ENCODE data around the gene TNFSF10. TPM values are rescaled to one million over a fixed set of nuclear protein-coding genes. Genes with fewer than 3 reads are reported as not detected.
A peak's percentile ranks its signal among the peaks of the same experiment; 100 is the strongest.

The TNFSF10 gene
- total RNA-seq, 2 experiments from 2014 or later = 21.5 to 23.6 TPM

DNA sequence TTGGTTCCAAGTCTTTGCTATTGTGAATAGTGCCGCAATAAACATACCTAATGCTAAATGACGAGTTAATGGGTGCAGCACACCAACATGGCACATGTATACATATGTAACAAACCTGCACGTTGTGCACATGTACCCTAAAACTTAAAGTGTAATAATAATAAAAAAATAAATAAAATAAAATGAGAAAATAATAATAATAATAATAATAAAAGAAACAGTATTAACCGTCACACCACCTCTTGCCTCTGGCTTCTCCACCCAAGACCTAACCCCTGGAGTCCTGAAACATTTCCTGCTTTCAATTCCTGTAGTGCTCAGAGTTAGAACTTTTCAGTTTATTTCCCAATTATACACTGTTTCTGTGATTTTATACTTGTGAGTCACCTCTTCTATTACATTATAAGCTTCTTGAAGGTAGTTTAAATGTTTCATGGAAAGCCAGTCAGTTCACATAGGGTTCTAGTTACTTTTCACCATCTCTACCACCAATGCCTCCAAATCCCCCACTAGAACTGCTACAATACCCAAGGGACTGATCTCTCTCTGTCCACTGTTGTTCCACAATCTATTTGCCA is 56.6 kb downstream of the TNFSF10 start:
- CTCF ChIA-PET = no interaction called here
- H3K27me3 Mint-ChIP-seq = peaks cover 5% of the 10 kb centered on the region
- no peaks in the 10 kb centered on the region for H3K9me3 Mint-ChIP-seq
- POLR2A ChIA-PET = no interaction called here
- H3K36me3 Mint-ChIP-seq (ENCODE audit: low read depth) = no peaks in the 10 kb centered on the region
- DNase-seq = no peak
- TF ChIP-seq, protein P1, sequence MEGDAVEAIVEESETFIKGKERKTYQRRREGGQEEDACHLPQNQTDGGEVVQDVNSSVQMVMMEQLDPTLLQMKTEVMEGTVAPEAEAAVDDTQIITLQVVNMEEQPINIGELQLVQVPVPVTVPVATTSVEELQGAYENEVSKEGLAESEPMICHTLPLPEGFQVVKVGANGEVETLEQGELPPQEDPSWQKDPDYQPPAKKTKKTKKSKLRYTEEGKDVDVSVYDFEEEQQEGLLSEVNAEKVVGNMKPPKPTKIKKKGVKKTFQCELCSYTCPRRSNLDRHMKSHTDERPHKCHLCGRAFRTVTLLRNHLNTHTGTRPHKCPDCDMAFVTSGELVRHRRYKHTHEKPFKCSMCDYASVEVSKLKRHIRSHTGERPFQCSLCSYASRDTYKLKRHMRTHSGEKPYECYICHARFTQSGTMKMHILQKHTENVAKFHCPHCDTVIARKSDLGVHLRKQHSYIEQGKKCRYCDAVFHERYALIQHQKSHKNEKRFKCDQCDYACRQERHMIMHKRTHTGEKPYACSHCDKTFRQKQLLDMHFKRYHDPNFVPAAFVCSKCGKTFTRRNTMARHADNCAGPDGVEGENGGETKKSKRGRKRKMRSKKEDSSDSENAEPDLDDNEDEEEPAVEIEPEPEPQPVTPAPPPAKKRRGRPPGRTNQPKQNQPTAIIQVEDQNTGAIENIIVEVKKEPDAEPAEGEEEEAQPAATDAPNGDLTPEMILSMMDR (IDR thresholded peaks at IDR 0.05) = no peak
- intact Hi-C loops (cut with micrococcal nuclease) = no loop called here
- H3K4me3 Mint-ChIP-seq = no peak overlapping the region
- no peak for ATAC-seq
- no peaks in the 10 kb centered on the region for H3K4me1 Mint-ChIP-seq (ENCODE audit: low read depth)
- no peak overlapping the region for H3K27ac Mint-ChIP-seq

DNA sequence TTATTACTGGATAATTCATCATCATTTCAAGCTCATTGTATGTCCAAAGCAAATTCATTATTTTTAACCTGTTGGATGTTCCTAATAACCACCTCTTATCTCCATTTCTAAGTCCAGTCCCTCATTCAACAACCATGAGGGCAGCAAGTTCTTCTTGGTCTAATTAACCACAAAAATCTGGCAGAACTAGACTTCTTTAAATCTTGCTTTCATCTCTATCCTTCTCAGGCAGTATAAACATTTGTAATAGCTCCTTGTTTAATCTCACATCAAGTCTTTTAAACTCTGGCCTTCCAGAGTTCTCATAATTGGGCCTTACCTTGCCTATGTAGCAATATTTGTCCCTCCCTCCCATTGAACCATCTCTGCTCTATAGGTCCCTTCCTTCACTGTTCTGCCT is 57.9 kb downstream of the TNFSF10 start:
- no peaks in the 10 kb centered on the region for H3K4me1 Mint-ChIP-seq (ENCODE audit: low read depth)

DNA sequence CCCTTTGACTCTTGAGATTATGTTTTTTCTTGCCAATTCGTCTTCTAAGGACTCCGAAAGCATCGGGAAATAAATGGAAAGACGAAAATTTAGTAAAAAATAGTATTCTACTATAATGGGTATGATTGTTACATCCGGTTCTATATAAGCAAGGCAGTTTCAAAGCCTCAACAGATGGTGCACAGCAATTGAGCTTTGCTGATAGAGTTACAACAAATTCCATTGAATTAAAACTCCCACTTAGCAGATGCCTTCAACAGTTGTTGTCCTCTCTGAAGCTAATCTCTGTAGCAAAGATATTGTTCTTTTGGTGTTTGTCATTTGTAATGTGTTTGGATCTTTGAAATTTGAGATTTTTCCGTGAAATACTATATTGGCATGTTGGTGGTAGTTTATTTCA is 58.9 kb downstream of the TNFSF10 start:
- CTCF ChIA-PET = interaction anchor here (1.5 to 2.3 kb wide), 3 partner anchors 13 to 131 kb away, joined by 4 to 8 read pairs (median 5); no protein-coding TSS in a partner anchor
- Mint-ChIP-seq H3K27me3 (peaks cover 5% of the 10 kb centered on the region), H3K4me1 (ENCODE audit: low read depth) (no peaks in the 10 kb centered on the region), H3K9me3 (no peaks in the 10 kb centered on the region), H3K4me3 (no peak overlapping the region), H3K36me3 (ENCODE audit: low read depth) (no peaks in the 10 kb centered on the region), H3K27ac (no peak overlapping the region)
- intact Hi-C loops (cut with micrococcal nuclease) = no loop called here
- TF ChIP-seq, protein P1 (IDR thresholded peaks at IDR 0.05) = no peak
- DNase-seq = no peak
- no peak for ATAC-seq
- POLR2A ChIA-PET = no interaction called here

More for the DNA sequence above, 57.9 kb downstream of the TNFSF10 start:
- no peak for DNase-seq
- Mint-ChIP-seq H3K9me3 (no peaks in the 10 kb centered on the region), H3K27me3 (peaks cover 5% of the 10 kb centered on the region), H3K4me3 (no peak overlapping the region), H3K36me3 (ENCODE audit: low read depth) (no peaks in the 10 kb centered on the region), H3K27ac (no peak overlapping the region)
- POLR2A ChIA-PET = interaction anchor here (0.6 kb wide), 1 partner anchor 13 kb away, joined by 3 read pairs; no protein-coding TSS in a partner anchor
- intact Hi-C loops (cut with micrococcal nuclease) = no loop called here
- CTCF ChIA-PET = interaction anchor here (1.5 to 2.3 kb wide), 3 partner anchors 12 to 130 kb away, joined by 4 to 8 read pairs (median 5); no protein-coding TSS in a partner anchor
- TF ChIP-seq, protein P1 (IDR thresholded peaks at IDR 0.05) = no peak
- no peak for ATAC-seq

DNA sequence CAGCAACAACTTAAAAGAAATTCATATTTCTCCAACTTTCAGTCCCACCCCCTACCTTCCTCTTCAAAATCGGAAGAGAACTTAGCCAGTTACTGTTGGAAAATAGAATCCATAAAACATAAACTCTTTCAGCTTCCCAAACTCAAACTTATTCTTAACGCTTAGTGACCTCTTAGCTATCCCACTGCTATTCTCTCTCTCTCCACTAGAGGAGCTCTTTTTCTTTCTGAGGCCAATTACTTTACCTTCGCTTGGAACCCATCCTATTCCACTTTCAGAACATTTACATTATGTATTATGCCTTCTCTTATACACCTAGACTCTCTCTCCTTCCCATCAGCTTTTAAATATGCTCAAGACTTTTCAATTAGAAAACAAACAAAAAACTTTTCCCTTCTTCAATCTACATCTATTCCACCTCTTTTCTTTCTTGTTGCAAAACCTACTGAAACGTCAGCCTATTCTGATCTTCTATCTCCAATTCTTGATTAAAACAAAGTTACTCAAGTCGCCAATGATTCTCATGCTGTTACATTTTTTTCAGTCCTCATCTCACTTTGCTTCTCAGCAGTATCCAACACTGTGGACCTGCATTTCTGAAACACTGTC is 61.6 kb downstream of the TNFSF10 start:
- POLR2A ChIA-PET = no interaction called here
- H3K27me3 Mint-ChIP-seq = peaks cover 1% of the 10 kb centered on the region
- intact Hi-C loops (cut with micrococcal nuclease) = no loop called here

More for the DNA sequence above, 61.6 kb downstream of the TNFSF10 start:
- Mint-ChIP-seq H3K4me3 (no peak overlapping the region), H3K36me3 (ENCODE audit: low read depth) (no peaks in the 10 kb centered on the region), H3K4me1 (ENCODE audit: low read depth) (no peaks in the 10 kb centered on the region), H3K27ac (no peak overlapping the region), H3K9me3 (no peaks in the 10 kb centered on the region)
- ATAC-seq (peak; percentile 88), DNase-seq (no peak)
- CTCF ChIA-PET = interaction anchor here (0.6 to 3.9 kb wide), 55 partner anchors 9 to 374 kb away, joined by 3 to 37 read pairs (median 5); partner anchors contain the start of gene GHSR
- TF ChIP-seq, protein P1 (IDR thresholded peaks at IDR 0.05) = peak; percentile 98
